ENCODE data around the gene MYO10.

- TF ChIP-seq POLR2A (IDR thresholded peaks at IDR 0.05) (no peak), CTCF (IDR thresholded peaks at IDR 0.05) (no peak), POLR2AphosphoS5 (IDR thresholded peaks at IDR 0.05) (no peak)
These were observed 86.3 kb downstream of the MYO10 start for GRCh38 chr5:16849775-16850174.
